IMR-90 (cell line): ENCODE results near the gene PTH. TPM values are rescaled to one million over a fixed set of nuclear protein-coding genes. Genes with fewer than 3 reads are reported as not detected.
A peak's percentile ranks its signal among the peaks of the same experiment; 100 is the strongest.

Experiments used
- ATAC-seq: fragments of 200-7000 bp; cut with Tn5 transposase; 2 replicates; pipeline ENCODE4 v1.9.1; 2020; ENCODE audit warnings: low read depth, mild to moderate bottlenecking, moderate library complexity
- BruUV-seq: library from RNA; stranded (reverse); fragments of 400-500 nt; replicated peaks from 2 replicates; lab custom pipeline; 2021; lab: Mats Ljungman, UMichigan
- CTCF ChIA-PET: fragments of 300-600 bp; formaldehyde crosslinking; extraction: SDS; loops from one replicate; lab custom pipeline; 2021; ENCODE audit warnings: antibody characterized with exemption; lab: Yijun Ruan, JAX
- POLR2A ChIA-PET: fragments of 300-600 bp; sonication (Branson Sonifier 250); formaldehyde crosslinking; loops from one replicate; lab custom pipeline; 2022; ENCODE audit warnings: antibody characterized with exemption; ENCODE audit not compliant: unreplicated experiment; lab: Charles Lee
- DNase-seq: peaks from one replicate; pipeline ENCODE4 v3.0.0; 2013
- H2AFZ ChIP-seq: replicated peaks from 2 replicates; pipeline ENCODE3; 2013; ENCODE audit warnings: low read length, mild to moderate bottlenecking; ENCODE audit not compliant: poor library complexity
- H2AK5ac ChIP-seq: 2 replicates; pipeline ENCODE4 v1.6.1; 2013; ENCODE audit warnings: low read depth, low read length, inconsistent platforms
- H2AK9ac ChIP-seq: replicated peaks from 2 replicates; pipeline ENCODE3; 2013; ENCODE audit warnings: mild to moderate bottlenecking, low read depth, low read length, moderate library complexity; ENCODE audit not compliant: poor library complexity
- H2BK120ac ChIP-seq: 2 replicates; pipeline ENCODE4 v1.6.1; 2013; ENCODE audit warnings: low read depth, low read length, inconsistent platforms
- H2BK15ac ChIP-seq: 3 replicates; pipeline ENCODE4 v1.6.1; 2013; ENCODE audit warnings: low read depth, low read length, inconsistent platforms
- H2BK20ac ChIP-seq: 2 replicates; pipeline ENCODE4 v1.6.1; 2013; ENCODE audit warnings: low read depth, mild to moderate bottlenecking, inconsistent platforms, low read length, moderate library complexity
- H2BK5ac ChIP-seq: 2 replicates; pipeline ENCODE4 v1.6.1; 2013; ENCODE audit warnings: mild to moderate bottlenecking, low read depth, low read length, inconsistent platforms; ENCODE audit not compliant: poor library complexity, severe bottlenecking
- H3K14ac ChIP-seq: replicated peaks from 2 replicates; pipeline ENCODE4 v1.6.1; 2013; ENCODE audit warnings: low read depth, low read length, inconsistent platforms
- H3K18ac ChIP-seq: 2 replicates; pipeline ENCODE4 v1.6.1; 2013; ENCODE audit warnings: low read depth, low read length, control low read depth
- H3K23ac ChIP-seq: 2 replicates; pipeline ENCODE4 v1.6.1; 2013; ENCODE audit warnings: low read depth, low read length, inconsistent platforms
- H3K27ac ChIP-seq: 2 replicates; pipeline ENCODE4 v1.5.1; 2013; ENCODE audit warnings: mild to moderate bottlenecking, control low read depth, low read length; ENCODE audit not compliant: insufficient read depth
- H3K27me3 ChIP-seq: 2 replicates; pipeline ENCODE4 v1.6.1; 2013; ENCODE audit warnings: low read length; ENCODE audit not compliant: control insufficient read depth, insufficient read depth
- H3K36me3 ChIP-seq: 2 replicates; pipeline ENCODE4 v1.6.1; 2013; ENCODE audit warnings: low read length, mixed read lengths; ENCODE audit not compliant: control insufficient read depth, insufficient read depth
- H3K4ac ChIP-seq: 2 replicates; pipeline ENCODE4 v1.6.1; 2013; ENCODE audit warnings: low read depth, low read length, inconsistent platforms
- H3K4me1 ChIP-seq: 2 replicates; pipeline ENCODE4 v1.6.1; 2013; ENCODE audit warnings: low read length, mixed read lengths; ENCODE audit not compliant: control insufficient read depth, insufficient read depth
- H3K4me2 ChIP-seq: 2 replicates; pipeline ENCODE4 v1.6.1; 2013; ENCODE audit warnings: low read depth, mild to moderate bottlenecking, control low read depth, low read length, moderate library complexity
- H3K4me3 ChIP-seq: 2 replicates; pipeline ENCODE4 v1.5.1; 2013; ENCODE audit warnings: low read depth, mild to moderate bottlenecking, control low read depth, low read length, moderate library complexity; ENCODE audit not compliant: insufficient read depth
- H3K56ac ChIP-seq: 2 replicates; pipeline ENCODE4 v1.6.1; 2013; ENCODE audit warnings: low read length, inconsistent platforms; ENCODE audit not compliant: insufficient read depth; ENCODE audit errors: extremely low read depth
- H3K79me1 ChIP-seq, 2 experiments: 2 replicates each; pipeline ENCODE4 v1.6.1; 2013; ENCODE audit warnings: low read length in 2 of 2, inconsistent platforms in 1 of 2, low read depth in 1 of 2
- H3K9ac ChIP-seq: 2 replicates; pipeline ENCODE4 v1.6.1; 2013; ENCODE audit warnings: low read depth, low read length, control low read depth
- H3K9me1 ChIP-seq: 2 replicates; pipeline ENCODE4 v1.6.1; 2013; ENCODE audit warnings: low read length, inconsistent platforms; ENCODE audit not compliant: insufficient read depth
- H3K9me3 ChIP-seq: 2 replicates; pipeline ENCODE4 v1.6.1; 2013; ENCODE audit warnings: low read length; ENCODE audit not compliant: control insufficient read depth, insufficient read depth
- H4K20me1 ChIP-seq: 2 replicates; pipeline ENCODE4 v1.6.1; 2013; ENCODE audit warnings: low read length, inconsistent platforms; ENCODE audit not compliant: insufficient read depth
- H4K5ac ChIP-seq: 2 replicates; pipeline ENCODE4 v1.6.1; 2013; ENCODE audit warnings: mild to moderate bottlenecking, low read depth, low read length, control low read depth
- H4K8ac ChIP-seq, 2 experiments: 2 replicates each; pipeline ENCODE4 v1.6.1; 2013; ENCODE audit warnings: low read depth in 2 of 2, low read length in 2 of 2, control low read depth in 1 of 2, inconsistent platforms in 1 of 2
- H4K91ac ChIP-seq: 2 replicates; pipeline ENCODE4 v1.6.1; 2013; ENCODE audit warnings: low read depth, low read length, inconsistent platforms; ENCODE audit not compliant: insufficient read depth
- FOS ChIP-seq: fragments of 150-350 bp; IDR thresholded peaks from 2 replicates; pipeline ENCODE4 v1.6.1; 2016; ENCODE audit warnings: low read depth, low read length
- MAFK ChIP-seq: IDR thresholded peaks from 2 replicates; pipeline ENCODE4 v1.6.1; 2012; ENCODE audit warnings: low read depth, low read length, improper control_type of control experiment
- SMC3 ChIP-seq: fragments of 150-350 bp; IDR thresholded peaks from 2 replicates; pipeline ENCODE4 v1.6.1; 2016; ENCODE audit warnings: low read depth, mild to moderate bottlenecking, antibody characterized with exemption, low read length, moderate library complexity
- WGBS, 2 experiments: methylation state at CpG; one replicate each; pipeline versions ENCODE4 v1.1.5 to v1.1.7; 2013; ENCODE audit warnings: missing lambda C conversion rate in 2 of 2; ENCODE audit not compliant: insufficient read length in 1 of 2; ENCODE audit errors: extremely low coverage in 2 of 2; 5-methylcytosine and 5-hydroxymethylcytosine counted together
- dilution Hi-C: fragments of 300-500 bp; cut with HindIII; formaldehyde crosslinking; loops from one replicate; pipeline ENCODE4 v1.14.3; 2018; ENCODE audit warnings: low sequenced_read_pairs; ENCODE audit not compliant: unreplicated experiment
- in situ Hi-C: fragments of 300-500 bp; cut with MboI; formaldehyde crosslinking; loops from 3 replicates; pipeline ENCODE4 v1.14.3; 2019; ENCODE audit warnings: low sequenced_read_pairs, inconsistent platforms, mixed read lengths
- intact Hi-C: fragments of 100-400 bp; cut with micrococcal nuclease; formaldehyde crosslinking; loops from 2 replicates; pipeline ENCODE4 v1.10.0; 2022
- polyA plus RNA-seq, 3 experiments: library from polyadenylated mRNA; depleted of rRNA; stranded (reverse); fragments of >200 nt; gene quantifications; 2 replicates each; pipeline ENCODE4 v1.2.3, GENCODE V29; 2012; ENCODE audit warnings: low replicate concordance in 1 of 3
- total RNA-seq: library from RNA; depleted of rRNA; stranded (reverse); fragments of >200 nt; gene quantifications from 2 replicates; pipeline ENCODE4 v1.2.3, GENCODE V29; 2012

PTH gene
- total and polyA plus RNA-seq, 2 of the 4 experiments (the other 2 are of a cell fraction) = not detected

- in situ Hi-C loops = no loop called here
- intact Hi-C loops = no loop called here
- CTCF ChIA-PET = no interaction called here
- no peak overlapping the region for H3K4me2 ChIP-seq
- H2BK120ac ChIP-seq = no peak overlapping the region
- H2BK5ac ChIP-seq = no peak overlapping the region
- H2AK9ac ChIP-seq = no peak overlapping the region
- no peak overlapping the region for H2AK5ac ChIP-seq
- DNase-seq (no peak), ATAC-seq (no peak)
- no peak overlapping the region for H4K91ac ChIP-seq
- H3K9ac ChIP-seq = no peak overlapping the region
- no peaks in the 10 kb centered on the region for H3K79me1 ChIP-seq
- no peaks in the 10 kb centered on the region for H3K27me3 ChIP-seq
- H3K14ac ChIP-seq = no peak overlapping the region
- WGBS, 2 experiments = 80% methylated on average over 1 of the region's 2 CpGs; no CpG with 5 or more reads in 1 of the 2 experiments
- H2BK15ac ChIP-seq = no peak overlapping the region
- no peak overlapping the region for H4K8ac ChIP-seq
- H3K9me1 ChIP-seq = no peaks in the 10 kb centered on the region
- no peak overlapping the region for H3K4ac ChIP-seq
- no peaks in the 10 kb centered on the region for H3K4me1 ChIP-seq
- no peaks in the 10 kb centered on the region for H3K36me3 ChIP-seq
- no peak overlapping the region for H3K56ac ChIP-seq
- H3K23ac ChIP-seq = no peak overlapping the region
- H2BK20ac ChIP-seq = no peak overlapping the region
- no peak overlapping the region for H2AFZ ChIP-seq
- POLR2A ChIA-PET = no interaction called here
- no peaks in the 10 kb centered on the region for H3K9me3 ChIP-seq
- no peak overlapping the region for H3K27ac ChIP-seq
- no peaks in the 10 kb centered on the region for H4K20me1 ChIP-seq
- no peak overlapping the region for H3K4me3 ChIP-seq
- dilution Hi-C loops = no loop called here
- no peak overlapping the region for H4K5ac ChIP-seq
- H3K18ac ChIP-seq = no peak overlapping the region
- no TSS peak for BruUV-seq
- TF ChIP-seq MAFK = peak; percentile 42; the same call in 1 of the 2 replicates
- no peak for TF ChIP-seq SMC3
- no peak for TF ChIP-seq FOS
Measured at GRCh38 chr11:13525257-13525656, 29.5 kb upstream of the PTH start.
